GM21447 (cell line): ENCODE data around the gene HES1.
"Not testable (repeated sequence)": the region's sequence is repeated elsewhere in the genome, so short reads cannot be mapped to it uniquely, and the experiment has no call there.

ENCODE experiments used
- ATAC-seq: cut with Tn5 transposase; IDR thresholded peaks from one replicate; pipeline ENCODE4 v1.9.1; 2021; ENCODE audit not compliant: unreplicated experiment

HES1 gene

GRCh38 chr3:194124193-194124592 lies 11.8 kb upstream of the HES1 start:
- ATAC-seq: no peak

- ATAC-seq: no peak
Observed at GRCh38 chr3:194125442-194125841, 10.5 kb upstream of the HES1 start.

GRCh38 chr3:194126790-194127189 lies 9.2 kb upstream of the HES1 start:
- ATAC-seq: no peak

- ATAC-seq: no peak
Observed at GRCh38 chr3:194128202-194128918, 7.6 kb upstream of the HES1 start.

GRCh38 chr3:194128919-194129295 lies 7.0 kb upstream of the HES1 start:
- not testable (repeated sequence) for ATAC-seq

- no peak for ATAC-seq
Observed at GRCh38 chr3:194129581-194130133, 6.3 kb upstream of the HES1 start.

GRCh38 chr3:194130188-194130587 lies 5.8 kb upstream of the HES1 start:
- ATAC-seq: no peak

- peak; percentile 56 for ATAC-seq
Observed at GRCh38 chr3:194130807-194131589, 5.0 kb upstream of the HES1 start.

- no peak for ATAC-seq
Observed at GRCh38 chr3:194132465-194133286, 3.3 kb upstream of the HES1 start.

GRCh38 chr3:194133661-194134230 lies 2.2 kb upstream of the HES1 start:
- ATAC-seq: no peak

- no peak for ATAC-seq
Observed at GRCh38 chr3:194134231-194134756, 1.7 kb upstream of the HES1 start.

GRCh38 chr3:194134757-194135515 lies 1.0 kb upstream of the HES1 start:
- ATAC-seq: no peak

GRCh38 chr3:194135516-194135805 lies 487 bp upstream of the HES1 start:
- ATAC-seq: no peak

GRCh38 chr3:194136519-194137007 lies 615 bp downstream of the HES1 start:
- ATAC-seq: no peak

GRCh38 chr3:194137008-194137505 lies 1.1 kb downstream of the HES1 start:
- no peak for ATAC-seq

GRCh38 chr3:194137506-194138474 lies 1.8 kb downstream of the HES1 start:
- ATAC-seq: peak; percentile 39

- no peak for ATAC-seq
Observed at GRCh38 chr3:194138732-194139070, 2.8 kb downstream of the HES1 start.

GRCh38 chr3:194139071-194139813 lies 3.3 kb downstream of the HES1 start:
- no peak for ATAC-seq
